ENCODE data around the gene CCDC187.
"Not testable (repeated sequence)": the region's sequence is repeated elsewhere in the genome, so short reads cannot be mapped to it uniquely, and the experiment has no call there.

The CCDC187 gene

DNA sequence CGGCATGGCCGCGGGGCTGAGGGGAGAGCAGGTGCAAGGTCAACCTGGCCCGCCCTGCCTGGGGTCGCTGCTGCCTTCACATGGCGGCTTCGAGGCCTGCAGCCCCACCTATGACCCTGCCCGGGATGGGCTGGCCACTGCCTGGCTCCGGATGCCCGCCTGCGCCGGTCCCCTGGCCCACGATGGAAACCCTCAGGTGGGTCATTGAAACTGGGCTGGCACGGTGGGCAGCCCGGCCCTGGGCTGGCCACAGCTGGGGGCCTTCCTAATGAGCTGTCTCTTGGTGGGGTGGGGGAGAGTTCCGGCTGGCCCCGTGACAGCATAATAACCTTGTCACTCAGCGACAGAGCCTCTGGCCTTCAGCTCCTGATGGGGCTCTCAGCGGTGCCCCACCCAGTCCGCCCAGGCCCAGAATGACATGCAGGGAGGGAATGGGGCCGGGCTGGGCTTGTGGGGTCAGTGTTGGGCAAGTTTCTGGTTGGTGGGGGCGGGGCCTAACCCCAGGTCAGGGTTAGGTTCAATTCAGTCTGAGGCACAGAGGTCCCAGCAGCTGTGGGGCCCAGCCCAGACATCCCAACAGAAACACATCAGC, at the start of gene CCDC187:
Gene CCDC187, minus strand, starts transcription at position 270 of the 592 bp plus-strand sequence. Its CDS starts 264 bp downstream, at position 6.
- TF ChIP-seq, protein P1, sequence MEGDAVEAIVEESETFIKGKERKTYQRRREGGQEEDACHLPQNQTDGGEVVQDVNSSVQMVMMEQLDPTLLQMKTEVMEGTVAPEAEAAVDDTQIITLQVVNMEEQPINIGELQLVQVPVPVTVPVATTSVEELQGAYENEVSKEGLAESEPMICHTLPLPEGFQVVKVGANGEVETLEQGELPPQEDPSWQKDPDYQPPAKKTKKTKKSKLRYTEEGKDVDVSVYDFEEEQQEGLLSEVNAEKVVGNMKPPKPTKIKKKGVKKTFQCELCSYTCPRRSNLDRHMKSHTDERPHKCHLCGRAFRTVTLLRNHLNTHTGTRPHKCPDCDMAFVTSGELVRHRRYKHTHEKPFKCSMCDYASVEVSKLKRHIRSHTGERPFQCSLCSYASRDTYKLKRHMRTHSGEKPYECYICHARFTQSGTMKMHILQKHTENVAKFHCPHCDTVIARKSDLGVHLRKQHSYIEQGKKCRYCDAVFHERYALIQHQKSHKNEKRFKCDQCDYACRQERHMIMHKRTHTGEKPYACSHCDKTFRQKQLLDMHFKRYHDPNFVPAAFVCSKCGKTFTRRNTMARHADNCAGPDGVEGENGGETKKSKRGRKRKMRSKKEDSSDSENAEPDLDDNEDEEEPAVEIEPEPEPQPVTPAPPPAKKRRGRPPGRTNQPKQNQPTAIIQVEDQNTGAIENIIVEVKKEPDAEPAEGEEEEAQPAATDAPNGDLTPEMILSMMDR (IDR thresholded peaks at IDR 0.05; ENCODE audit: insufficient read depth, low read depth, low read length, missing control alignments), result no peak
- H3K4me3 ChIP-seq (ENCODE audit: low read depth, low read length), result no peak within 1 kb of the TSS
- no peak for DNase-seq (ENCODE audit: low read depth)

DNA sequence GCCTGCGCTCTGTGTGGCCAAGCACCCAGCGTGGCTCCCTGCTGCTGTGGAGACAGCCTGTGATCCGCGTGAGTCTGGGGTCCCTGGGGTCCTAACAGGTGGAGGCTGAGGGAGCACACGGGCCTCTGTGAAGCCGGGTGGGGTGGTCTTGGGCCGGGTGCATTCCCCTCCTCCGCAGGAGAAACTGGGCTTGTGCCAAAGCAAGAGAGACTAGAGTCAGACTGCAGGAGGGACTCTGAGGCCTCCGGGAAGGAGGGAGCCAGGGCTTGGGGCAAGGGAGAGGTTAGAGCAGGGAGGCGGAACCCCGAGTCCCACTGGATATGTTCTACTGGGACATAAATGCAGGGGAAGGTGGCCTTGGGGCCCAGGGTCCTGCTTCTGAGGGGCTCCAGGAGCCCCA, 49.2 kb upstream of the CCDC187 start:
- no peak overlapping the region for H3K4me3 ChIP-seq (ENCODE audit: low read depth, low read length)
- no peak for DNase-seq (ENCODE audit: low read depth)
- TF ChIP-seq, protein P1 (IDR thresholded peaks at IDR 0.05; ENCODE audit: insufficient read depth, low read depth, low read length, missing control alignments), result no peak

DNA sequence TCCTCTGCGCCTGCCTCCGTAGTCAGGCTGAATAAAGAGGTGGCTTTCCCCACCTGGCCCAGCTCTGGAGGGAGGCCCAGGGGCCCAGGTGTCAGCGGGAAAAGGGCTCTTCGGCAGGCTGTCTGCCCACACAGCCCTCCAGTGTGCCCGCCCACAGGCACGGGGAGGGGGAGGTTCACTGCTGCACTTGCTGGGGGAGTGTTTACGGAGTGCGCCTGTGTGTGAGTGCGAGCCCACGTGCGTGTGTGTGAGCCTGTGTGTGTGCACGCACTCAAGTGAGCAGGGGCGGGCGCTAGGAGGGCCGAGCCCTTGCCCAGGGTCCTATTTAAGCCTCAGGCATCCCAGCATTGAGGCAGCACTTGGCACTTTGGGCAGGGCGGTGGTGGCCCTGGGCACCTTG, 48.8 kb upstream of the CCDC187 start:
- DNase-seq (ENCODE audit: low read depth), result no peak
- H3K4me3 ChIP-seq (ENCODE audit: low read depth, low read length), result no peak overlapping the region
- TF ChIP-seq, protein P1 (IDR thresholded peaks at IDR 0.05; ENCODE audit: insufficient read depth, low read depth, low read length, missing control alignments), result no peak

DNA sequence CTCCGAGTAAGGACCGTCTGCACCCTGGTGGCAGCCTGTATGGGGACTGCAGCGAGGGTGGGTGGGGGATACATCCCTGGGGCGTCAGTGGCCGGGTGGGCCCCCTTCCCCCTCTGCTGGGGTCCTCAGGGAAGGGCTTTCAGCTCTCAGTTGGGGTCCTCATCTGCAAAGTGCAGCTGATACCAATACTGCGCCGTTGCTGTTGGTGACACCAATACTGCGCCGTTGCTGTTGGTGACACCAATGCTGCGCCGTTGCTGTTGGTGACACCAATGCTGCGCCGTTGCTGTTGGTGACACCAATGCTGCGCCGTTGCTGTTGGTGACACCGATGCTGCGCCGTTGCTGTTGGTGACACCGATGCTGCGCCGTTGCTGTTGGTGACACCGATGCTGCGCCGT, 48.0 kb upstream of the CCDC187 start:
- not testable (repeated sequence) for DNase-seq (ENCODE audit: low read depth); H3K4me3 ChIP-seq (ENCODE audit: low read depth, low read length)

DNA sequence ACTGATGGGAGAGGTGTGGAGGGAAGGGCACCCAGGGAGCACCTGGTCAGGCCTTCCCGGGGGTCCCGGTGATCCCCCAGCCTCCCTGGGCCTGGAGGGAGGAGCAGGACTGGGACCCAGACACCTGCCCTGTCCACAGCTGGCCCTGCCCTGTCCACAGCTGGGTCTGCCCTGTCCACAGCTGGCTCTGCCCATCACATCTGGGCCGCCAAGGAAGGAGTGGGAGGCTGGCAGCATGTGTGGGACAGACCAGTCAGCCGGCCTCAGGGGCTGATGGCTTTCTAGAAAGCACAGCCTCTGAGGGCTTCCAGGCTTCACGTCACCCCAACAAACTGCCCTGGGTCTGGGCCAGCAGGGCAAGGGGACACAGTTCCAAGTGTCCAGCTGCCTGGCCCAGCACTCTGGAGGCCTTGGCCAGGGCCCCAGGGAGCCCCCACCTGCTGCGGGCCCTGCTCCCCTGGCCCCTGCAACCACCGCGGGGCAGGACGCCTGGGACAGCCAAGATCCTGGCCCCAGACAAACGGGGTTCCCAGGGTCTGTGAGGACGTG, 47.4 kb upstream of the CCDC187 start:
- TF ChIP-seq, protein P1 (IDR thresholded peaks at IDR 0.05; ENCODE audit: insufficient read depth, low read depth, low read length, missing control alignments), result no peak
- H3K4me3 ChIP-seq (ENCODE audit: low read depth, low read length), result no peak overlapping the region
- DNase-seq (ENCODE audit: low read depth), result no peak

DNA sequence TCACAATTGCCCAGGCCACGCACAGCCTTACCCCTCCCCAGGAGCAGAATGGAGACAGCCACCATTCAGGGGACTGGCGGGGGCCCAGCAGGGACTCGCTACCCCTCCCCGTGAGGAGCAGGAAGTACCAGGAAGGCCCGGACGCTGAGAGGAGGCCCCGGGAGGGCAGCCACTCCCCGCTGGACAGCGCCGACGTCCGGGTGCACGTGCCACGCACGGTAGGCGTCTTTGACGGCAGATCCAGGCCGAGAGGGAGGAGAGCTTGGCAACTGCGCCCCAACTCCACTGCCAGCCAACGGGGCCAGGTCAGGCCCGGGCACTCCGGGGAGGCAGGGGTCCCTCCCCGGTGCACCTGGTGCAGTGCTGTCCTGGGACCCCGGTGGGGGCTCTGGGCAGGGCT, 45.7 kb upstream of the CCDC187 start:
- no peak overlapping the region for H3K4me3 ChIP-seq (ENCODE audit: low read depth, low read length)
- DNase-seq (ENCODE audit: low read depth), result no peak
- TF ChIP-seq, protein P1 (IDR thresholded peaks at IDR 0.05; ENCODE audit: insufficient read depth, low read depth, low read length, missing control alignments), result no peak

DNA sequence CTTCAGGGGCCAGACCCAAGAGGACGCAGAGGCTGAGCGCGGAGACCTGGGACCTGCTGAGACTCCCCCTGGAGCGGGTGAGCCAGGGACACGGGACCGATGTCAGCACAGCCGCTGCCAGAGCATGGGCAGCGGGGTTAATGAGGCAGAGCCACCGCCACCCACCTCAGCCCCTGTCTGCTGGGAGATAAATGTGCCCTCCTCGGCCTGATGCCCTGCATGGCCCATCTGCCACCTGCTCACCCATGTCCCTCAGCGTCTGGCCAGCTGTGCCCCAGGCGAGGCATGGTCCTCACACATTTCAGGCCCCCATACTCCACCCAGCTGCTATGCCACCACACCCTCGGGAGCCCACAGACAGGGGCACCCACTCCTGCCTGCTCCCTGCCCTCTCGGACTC, 44.8 kb upstream of the CCDC187 start:
- no peak overlapping the region for H3K4me3 ChIP-seq (ENCODE audit: low read depth, low read length)
- TF ChIP-seq, protein P1 (IDR thresholded peaks at IDR 0.05; ENCODE audit: insufficient read depth, low read depth, low read length, missing control alignments), result no peak
- DNase-seq (ENCODE audit: low read depth), result no peak
